K562 (cell line): Measurements from ENCODE around the gene OR2D2. TPM values are rescaled to one million over a fixed set of nuclear protein-coding genes. Genes with fewer than 3 reads are reported as not detected.
A peak's percentile ranks its signal among the peaks of the same experiment; 100 is the strongest.

Experiments used
- CBX3 ChIP-seq, 2 experiments: IDR thresholded peaks; 1 replicate in 1 of 2; 2 replicates in 1 of 2; pipeline ENCODE4 v1.6.1; 2012; ENCODE audit warnings: inconsistent platforms in 2 of 2, low read length in 2 of 2, borderline replicate concordance in 1 of 2, control low read depth in 1 of 2
- HNRNPUL1 ChIP-seq: fragments of 200-400 bp; formaldehyde crosslinking; IDR thresholded peaks from 2 replicates; pipeline ENCODE4 v1.6.1; 2017; ENCODE audit warnings: low read length
- MTF1 ChIP-seq: fragments of 250-450 bp; sonication (Bioruptor Pico); IDR thresholded peaks from 2 replicates; pipeline ENCODE4 v1.9.0; 2021; ENCODE audit warnings: moderate library complexity, mild to moderate bottlenecking, inconsistent platforms, borderline replicate concordance
- PRPF4 ChIP-seq: fragments of 200-400 bp; formaldehyde crosslinking; IDR thresholded peaks from one replicate; pipeline ENCODE4 v1.6.1; 2017; ENCODE audit warnings: low read length, low read depth, mild to moderate bottlenecking; ENCODE audit not compliant: insufficient read depth, poor library complexity, severe bottlenecking
- SRSF1 ChIP-seq: fragments of 200-400 bp; formaldehyde crosslinking; IDR thresholded peaks from 2 replicates; pipeline ENCODE4 v1.6.1; 2017; ENCODE audit warnings: mild to moderate bottlenecking, low read depth, low read length, moderate library complexity
- THRAP3 ChIP-seq: fragments of 450-650 bp; IDR thresholded peaks from 2 replicates; pipeline ENCODE4 v1.6.1; 2016; ENCODE audit warnings: mild to moderate bottlenecking, inconsistent platforms, borderline replicate concordance
- ZNF561 ChIP-seq: fragments of 450-650 bp; formaldehyde crosslinking; conservative IDR thresholded peaks from 2 replicates; pipeline ENCODE4 v1.4.0; 2020; ENCODE audit warnings: mild to moderate bottlenecking, moderate library complexity
- polyA plus RNA-seq, 8 experiments: library from polyadenylated mRNA; depleted of rRNA in 4 of 8; stranded (reverse) in 5 of 8; unstranded in 3 of 8; fragments of >200 nt; fragmentation: Nextera tagmentation in 2 of 8; fragmentation: Illumina TruSeq in 1 of 8; extraction: Ambion mirVana in 2 of 8; extraction: Trizol in 1 of 8; gene quantifications; 2 replicates each; pipeline versions ENCODE4 v1.2.1 to v1.2.3, GENCODE V29; 2011 to 2014; ENCODE audit warnings: inconsistent platforms in 1 of 8, missing spikeins in 1 of 8
- total RNA-seq, 7 experiments: library from RNA; depleted of rRNA in 6 of 7; stranded (reverse); fragments of >200 nt in 6 of 7; fragmentation: Illumina TruSeq in 2 of 7; extraction: Trizol in 2 of 7; gene quantifications; 2 replicates each; pipeline versions ENCODE4 v1.2.1 to v1.2.3, GENCODE V29; 2011 to 2021; ENCODE audit warnings: low replicate concordance in 1 of 7
- TF ChIP-seq, protein P1 (sequence below): fragments of 200-600 bp; sonication (generic); IDR thresholded peaks from one replicate; pipeline ENCODE4 v1.6.1; 2012; ENCODE audit warnings: mild to moderate bottlenecking, low read depth, low read length, inconsistent platforms
- TF ChIP-seq, protein P2 (sequence below): sonication (generic); formaldehyde crosslinking; IDR thresholded peaks from 2 replicates; pipeline ENCODE4 v1.8.1; 2023; ENCODE audit warnings: mild to moderate bottlenecking, missing genetic modification reagents
- TF ChIP-seq, protein P3 (sequence below): fragments of 450-650 bp; IDR thresholded peaks from 2 replicates; pipeline ENCODE4 v1.6.1; 2016; ENCODE audit warnings: borderline replicate concordance

Gene OR2D2
- total and polyA plus RNA-seq, 9 of the 15 experiments (the other 6 are each of a cell fraction or from before 2014, with no cell fraction given): 0.10 to 1.0 (median 0.57) TPM; not detected in 2

DNA sequence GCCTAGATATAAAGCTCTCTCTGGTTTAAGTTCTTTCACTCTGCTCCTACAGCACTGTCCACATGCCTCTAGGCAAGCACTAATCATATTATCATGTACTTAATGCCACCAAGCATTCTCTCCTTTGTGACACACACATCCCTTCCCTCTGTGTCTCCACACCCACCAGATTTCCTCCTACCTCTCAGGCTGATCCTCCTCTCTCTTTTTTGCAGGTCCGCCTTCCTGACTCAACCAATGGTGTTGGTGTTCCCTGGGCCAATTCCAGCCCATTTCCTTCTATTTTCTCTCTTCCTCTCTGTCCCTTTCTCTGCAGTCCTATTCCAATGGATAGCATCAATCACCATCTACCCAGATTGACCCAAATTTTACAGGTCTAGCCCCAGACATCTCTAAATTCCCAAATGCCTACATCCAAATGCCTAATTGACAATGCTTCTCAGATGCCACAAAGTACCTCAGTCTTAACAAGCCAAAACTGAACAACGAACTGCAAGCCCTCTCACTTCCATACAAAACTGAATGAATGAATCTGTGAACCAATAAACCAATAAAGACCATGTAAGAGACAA, 33.4 kb upstream of the OR2D2 start (continued):
- TF ChIP-seq, protein P1, sequence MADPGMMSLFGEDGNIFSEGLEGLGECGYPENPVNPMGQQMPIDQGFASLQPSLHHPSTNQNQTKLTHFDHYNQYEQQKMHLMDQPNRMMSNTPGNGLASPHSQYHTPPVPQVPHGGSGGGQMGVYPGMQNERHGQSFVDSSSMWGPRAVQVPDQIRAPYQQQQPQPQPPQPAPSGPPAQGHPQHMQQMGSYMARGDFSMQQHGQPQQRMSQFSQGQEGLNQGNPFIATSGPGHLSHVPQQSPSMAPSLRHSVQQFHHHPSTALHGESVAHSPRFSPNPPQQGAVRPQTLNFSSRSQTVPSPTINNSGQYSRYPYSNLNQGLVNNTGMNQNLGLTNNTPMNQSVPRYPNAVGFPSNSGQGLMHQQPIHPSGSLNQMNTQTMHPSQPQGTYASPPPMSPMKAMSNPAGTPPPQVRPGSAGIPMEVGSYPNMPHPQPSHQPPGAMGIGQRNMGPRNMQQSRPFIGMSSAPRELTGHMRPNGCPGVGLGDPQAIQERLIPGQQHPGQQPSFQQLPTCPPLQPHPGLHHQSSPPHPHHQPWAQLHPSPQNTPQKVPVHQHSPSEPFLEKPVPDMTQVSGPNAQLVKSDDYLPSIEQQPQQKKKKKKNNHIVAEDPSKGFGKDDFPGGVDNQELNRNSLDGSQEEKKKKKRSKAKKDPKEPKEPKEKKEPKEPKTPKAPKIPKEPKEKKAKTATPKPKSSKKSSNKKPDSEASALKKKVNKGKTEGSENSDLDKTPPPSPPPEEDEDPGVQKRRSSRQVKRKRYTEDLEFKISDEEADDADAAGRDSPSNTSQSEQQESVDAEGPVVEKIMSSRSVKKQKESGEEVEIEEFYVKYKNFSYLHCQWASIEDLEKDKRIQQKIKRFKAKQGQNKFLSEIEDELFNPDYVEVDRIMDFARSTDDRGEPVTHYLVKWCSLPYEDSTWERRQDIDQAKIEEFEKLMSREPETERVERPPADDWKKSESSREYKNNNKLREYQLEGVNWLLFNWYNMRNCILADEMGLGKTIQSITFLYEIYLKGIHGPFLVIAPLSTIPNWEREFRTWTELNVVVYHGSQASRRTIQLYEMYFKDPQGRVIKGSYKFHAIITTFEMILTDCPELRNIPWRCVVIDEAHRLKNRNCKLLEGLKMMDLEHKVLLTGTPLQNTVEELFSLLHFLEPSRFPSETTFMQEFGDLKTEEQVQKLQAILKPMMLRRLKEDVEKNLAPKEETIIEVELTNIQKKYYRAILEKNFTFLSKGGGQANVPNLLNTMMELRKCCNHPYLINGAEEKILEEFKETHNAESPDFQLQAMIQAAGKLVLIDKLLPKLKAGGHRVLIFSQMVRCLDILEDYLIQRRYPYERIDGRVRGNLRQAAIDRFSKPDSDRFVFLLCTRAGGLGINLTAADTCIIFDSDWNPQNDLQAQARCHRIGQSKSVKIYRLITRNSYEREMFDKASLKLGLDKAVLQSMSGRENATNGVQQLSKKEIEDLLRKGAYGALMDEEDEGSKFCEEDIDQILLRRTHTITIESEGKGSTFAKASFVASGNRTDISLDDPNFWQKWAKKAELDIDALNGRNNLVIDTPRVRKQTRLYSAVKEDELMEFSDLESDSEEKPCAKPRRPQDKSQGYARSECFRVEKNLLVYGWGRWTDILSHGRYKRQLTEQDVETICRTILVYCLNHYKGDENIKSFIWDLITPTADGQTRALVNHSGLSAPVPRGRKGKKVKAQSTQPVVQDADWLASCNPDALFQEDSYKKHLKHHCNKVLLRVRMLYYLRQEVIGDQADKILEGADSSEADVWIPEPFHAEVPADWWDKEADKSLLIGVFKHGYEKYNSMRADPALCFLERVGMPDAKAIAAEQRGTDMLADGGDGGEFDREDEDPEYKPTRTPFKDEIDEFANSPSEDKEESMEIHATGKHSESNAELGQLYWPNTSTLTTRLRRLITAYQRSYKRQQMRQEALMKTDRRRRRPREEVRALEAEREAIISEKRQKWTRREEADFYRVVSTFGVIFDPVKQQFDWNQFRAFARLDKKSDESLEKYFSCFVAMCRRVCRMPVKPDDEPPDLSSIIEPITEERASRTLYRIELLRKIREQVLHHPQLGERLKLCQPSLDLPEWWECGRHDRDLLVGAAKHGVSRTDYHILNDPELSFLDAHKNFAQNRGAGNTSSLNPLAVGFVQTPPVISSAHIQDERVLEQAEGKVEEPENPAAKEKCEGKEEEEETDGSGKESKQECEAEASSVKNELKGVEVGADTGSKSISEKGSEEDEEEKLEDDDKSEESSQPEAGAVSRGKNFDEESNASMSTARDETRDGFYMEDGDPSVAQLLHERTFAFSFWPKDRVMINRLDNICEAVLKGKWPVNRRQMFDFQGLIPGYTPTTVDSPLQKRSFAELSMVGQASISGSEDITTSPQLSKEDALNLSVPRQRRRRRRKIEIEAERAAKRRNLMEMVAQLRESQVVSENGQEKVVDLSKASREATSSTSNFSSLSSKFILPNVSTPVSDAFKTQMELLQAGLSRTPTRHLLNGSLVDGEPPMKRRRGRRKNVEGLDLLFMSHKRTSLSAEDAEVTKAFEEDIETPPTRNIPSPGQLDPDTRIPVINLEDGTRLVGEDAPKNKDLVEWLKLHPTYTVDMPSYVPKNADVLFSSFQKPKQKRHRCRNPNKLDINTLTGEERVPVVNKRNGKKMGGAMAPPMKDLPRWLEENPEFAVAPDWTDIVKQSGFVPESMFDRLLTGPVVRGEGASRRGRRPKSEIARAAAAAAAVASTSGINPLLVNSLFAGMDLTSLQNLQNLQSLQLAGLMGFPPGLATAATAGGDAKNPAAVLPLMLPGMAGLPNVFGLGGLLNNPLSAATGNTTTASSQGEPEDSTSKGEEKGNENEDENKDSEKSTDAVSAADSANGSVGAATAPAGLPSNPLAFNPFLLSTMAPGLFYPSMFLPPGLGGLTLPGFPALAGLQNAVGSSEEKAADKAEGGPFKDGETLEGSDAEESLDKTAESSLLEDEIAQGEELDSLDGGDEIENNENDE: no peak
- TF ChIP-seq MTF1 (CRISPR knock-in tag): no peak
- TF ChIP-seq ZNF561 (CRISPR knock-in tag): no peak
- no peak for TF ChIP-seq HNRNPUL1
- TF ChIP-seq CBX3 (IDR thresholded peaks at IDR 0.05; ENCODE audit: borderline replicate concordance in 1 of 2, low read length in 2 of 2): no peak
- no peak for TF ChIP-seq THRAP3
- TF ChIP-seq, protein P2, sequence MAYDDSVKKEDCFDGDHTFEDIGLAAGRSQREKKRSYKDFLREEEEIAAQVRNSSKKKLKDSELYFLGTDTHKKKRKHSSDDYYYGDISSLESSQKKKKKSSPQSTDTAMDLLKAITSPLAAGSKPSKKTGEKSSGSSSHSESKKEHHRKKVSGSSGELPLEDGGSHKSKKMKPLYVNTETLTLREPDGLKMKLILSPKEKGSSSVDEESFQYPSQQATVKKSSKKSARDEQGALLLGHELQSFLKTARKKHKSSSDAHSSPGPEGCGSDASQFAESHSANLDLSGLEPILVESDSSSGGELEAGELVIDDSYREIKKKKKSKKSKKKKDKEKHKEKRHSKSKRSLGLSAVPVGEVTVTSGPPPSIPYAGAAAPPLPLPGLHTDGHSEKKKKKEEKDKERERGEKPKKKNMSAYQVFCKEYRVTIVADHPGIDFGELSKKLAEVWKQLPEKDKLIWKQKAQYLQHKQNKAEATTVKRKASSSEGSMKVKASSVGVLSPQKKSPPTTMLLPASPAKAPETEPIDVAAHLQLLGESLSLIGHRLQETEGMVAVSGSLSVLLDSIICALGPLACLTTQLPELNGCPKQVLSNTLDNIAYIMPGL (CRISPR knock-in tag): no peak
- no peak for TF ChIP-seq SRSF1
- TF ChIP-seq, protein P3, sequence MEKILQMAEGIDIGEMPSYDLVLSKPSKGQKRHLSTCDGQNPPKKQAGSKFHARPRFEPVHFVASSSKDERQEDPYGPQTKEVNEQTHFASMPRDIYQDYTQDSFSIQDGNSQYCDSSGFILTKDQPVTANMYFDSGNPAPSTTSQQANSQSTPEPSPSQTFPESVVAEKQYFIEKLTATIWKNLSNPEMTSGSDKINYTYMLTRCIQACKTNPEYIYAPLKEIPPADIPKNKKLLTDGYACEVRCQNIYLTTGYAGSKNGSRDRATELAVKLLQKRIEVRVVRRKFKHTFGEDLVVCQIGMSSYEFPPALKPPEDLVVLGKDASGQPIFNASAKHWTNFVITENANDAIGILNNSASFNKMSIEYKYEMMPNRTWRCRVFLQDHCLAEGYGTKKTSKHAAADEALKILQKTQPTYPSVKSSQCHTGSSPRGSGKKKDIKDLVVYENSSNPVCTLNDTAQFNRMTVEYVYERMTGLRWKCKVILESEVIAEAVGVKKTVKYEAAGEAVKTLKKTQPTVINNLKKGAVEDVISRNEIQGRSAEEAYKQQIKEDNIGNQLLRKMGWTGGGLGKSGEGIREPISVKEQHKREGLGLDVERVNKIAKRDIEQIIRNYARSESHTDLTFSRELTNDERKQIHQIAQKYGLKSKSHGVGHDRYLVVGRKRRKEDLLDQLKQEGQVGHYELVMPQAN: peak; percentile 22; the same call in 1 of the 2 replicates
- TF ChIP-seq PRPF4: no peak
